GM18519 (cell line): Measurements from ENCODE around the gene MANSC4.
A peak's percentile ranks its signal among the peaks of the same experiment; 100 is the strongest.

Source experiments
- ATAC-seq: cut with Tn5 transposase; IDR thresholded peaks from one replicate; pipeline ENCODE4 v1.9.1; 2021; ENCODE audit warnings: mild to moderate bottlenecking, moderate library complexity; ENCODE audit not compliant: unreplicated experiment, low FRiP score

Gene MANSC4

GRCh38 chr12:27802511-27802910 lies 22.5 kb upstream of the MANSC4 start:
- ATAC-seq = no peak

GRCh38 chr12:27801630-27802029 lies 21.6 kb upstream of the MANSC4 start:
- no peak for ATAC-seq

- no peak for ATAC-seq
These were observed 20.8 kb upstream of the MANSC4 start for GRCh38 chr12:27800819-27801218.

- ATAC-seq = no peak
These were observed 17.4 kb upstream of the MANSC4 start for GRCh38 chr12:27797301-27798025.

- no peak for ATAC-seq
These were observed 16.1 kb upstream of the MANSC4 start for GRCh38 chr12:27796128-27796527.

GRCh38 chr12:27794818-27795584 lies 15.0 kb upstream of the MANSC4 start:
- no peak for ATAC-seq

GRCh38 chr12:27790179-27790578 lies 10.1 kb upstream of the MANSC4 start:
- ATAC-seq = no peak

- no peak for ATAC-seq
These were observed 7.5 kb upstream of the MANSC4 start for GRCh38 chr12:27787559-27787958.

GRCh38 chr12:27785882-27786570 lies 6.0 kb upstream of the MANSC4 start:
- no peak for ATAC-seq

- ATAC-seq = no peak
These were observed 2.4 kb upstream of the MANSC4 start for GRCh38 chr12:27782481-27782880.

GRCh38 chr12:27781680-27782079 lies 1.6 kb upstream of the MANSC4 start:
- ATAC-seq = no peak

GRCh38 chr12:27780612-27781408 lies 774 bp upstream of the MANSC4 start:
- peak; percentile 19 for ATAC-seq

- ATAC-seq = no peak
These were observed 568 bp downstream of the MANSC4 start for GRCh38 chr12:27779416-27779919.

- no peak for ATAC-seq
These were observed 1.8 kb downstream of the MANSC4 start for GRCh38 chr12:27778206-27778605.

- no peak for ATAC-seq
These were observed 2.9 kb downstream of the MANSC4 start for GRCh38 chr12:27777141-27777540.

- no peak for ATAC-seq
These were observed 7.5 kb downstream of the MANSC4 start for GRCh38 chr12:27772328-27773049.

- ATAC-seq = no peak
These were observed 8.3 kb downstream of the MANSC4 start for GRCh38 chr12:27771481-27772327.

GRCh38 chr12:27769142-27769673 lies 10.8 kb downstream of the MANSC4 start:
- no peak for ATAC-seq

GRCh38 chr12:27766587-27766986 lies 13.4 kb downstream of the MANSC4 start:
- no peak for ATAC-seq
